NCI-H2029 treated with DMSO at 0.1 percent for 48 hours (cell line): Measurements from ENCODE around the gene TMEM185B.
"Not testable (repeated sequence)": the region's sequence is repeated elsewhere in the genome, so short reads cannot be mapped to it uniquely, and the experiment has no call there.

Experiments used
- DNase-seq: peaks from one replicate; lab custom pipeline; 2025; lab: John Stamatoyannopoulos, UW

The TMEM185B gene

GRCh38 chr2:120251880-120252224 lies 28.7 kb upstream of the TMEM185B start:
- no peak for DNase-seq

- no peak for DNase-seq
Observed at GRCh38 chr2:120251078-120251477, 27.9 kb upstream of the TMEM185B start.

- DNase-seq = no peak
Observed at GRCh38 chr2:120250640-120251039, 27.4 kb upstream of the TMEM185B start.

GRCh38 chr2:120247851-120248250 lies 24.7 kb upstream of the TMEM185B start:
- DNase-seq = no peak

- no peak for DNase-seq
Observed at GRCh38 chr2:120246546-120247300, 23.5 kb upstream of the TMEM185B start.

- DNase-seq = no peak
Observed at GRCh38 chr2:120245520-120246332, 22.5 kb upstream of the TMEM185B start.

- no peak for DNase-seq
Observed at GRCh38 chr2:120244656-120245519, 21.7 kb upstream of the TMEM185B start.

GRCh38 chr2:120243875-120244553 lies 20.8 kb upstream of the TMEM185B start:
- DNase-seq = no peak

GRCh38 chr2:120243211-120243610 lies 20.0 kb upstream of the TMEM185B start:
- no peak for DNase-seq

- DNase-seq = no peak
Observed at GRCh38 chr2:120241684-120242083, 18.5 kb upstream of the TMEM185B start.

- no peak for DNase-seq
Observed at GRCh38 chr2:120240901-120241429, 17.8 kb upstream of the TMEM185B start.

- DNase-seq = no peak
Observed at GRCh38 chr2:120239488-120240287, 16.5 kb upstream of the TMEM185B start.

GRCh38 chr2:120238728-120239487 lies 15.7 kb upstream of the TMEM185B start:
- DNase-seq = no peak

- no peak for DNase-seq
Observed at GRCh38 chr2:120237491-120237902, 14.3 kb upstream of the TMEM185B start.

GRCh38 chr2:120236791-120237190 lies 13.6 kb upstream of the TMEM185B start:
- DNase-seq = no peak

- no peak for DNase-seq
Observed at GRCh38 chr2:120236316-120236715, 13.1 kb upstream of the TMEM185B start.

GRCh38 chr2:120235681-120236080 lies 12.5 kb upstream of the TMEM185B start:
- no peak for DNase-seq

GRCh38 chr2:120235158-120235557 lies 12.0 kb upstream of the TMEM185B start:
- not testable (repeated sequence) for DNase-seq

GRCh38 chr2:120233292-120233691 lies 10.1 kb upstream of the TMEM185B start:
- DNase-seq = no peak
